SH-SY5Y (cell line): ENCODE data around the gene BET1L.

Experiments
- GATA2 ChIP-seq: IDR thresholded peaks from 2 replicates; pipeline ENCODE4 v1.6.1; 2011; ENCODE audit warnings: mild to moderate bottlenecking, low read depth, low read length
- GATA3 ChIP-seq: IDR thresholded peaks from 2 replicates; pipeline ENCODE4 v1.6.1; 2011; ENCODE audit warnings: low read depth, mild to moderate bottlenecking, low read length, moderate library complexity

DNA sequence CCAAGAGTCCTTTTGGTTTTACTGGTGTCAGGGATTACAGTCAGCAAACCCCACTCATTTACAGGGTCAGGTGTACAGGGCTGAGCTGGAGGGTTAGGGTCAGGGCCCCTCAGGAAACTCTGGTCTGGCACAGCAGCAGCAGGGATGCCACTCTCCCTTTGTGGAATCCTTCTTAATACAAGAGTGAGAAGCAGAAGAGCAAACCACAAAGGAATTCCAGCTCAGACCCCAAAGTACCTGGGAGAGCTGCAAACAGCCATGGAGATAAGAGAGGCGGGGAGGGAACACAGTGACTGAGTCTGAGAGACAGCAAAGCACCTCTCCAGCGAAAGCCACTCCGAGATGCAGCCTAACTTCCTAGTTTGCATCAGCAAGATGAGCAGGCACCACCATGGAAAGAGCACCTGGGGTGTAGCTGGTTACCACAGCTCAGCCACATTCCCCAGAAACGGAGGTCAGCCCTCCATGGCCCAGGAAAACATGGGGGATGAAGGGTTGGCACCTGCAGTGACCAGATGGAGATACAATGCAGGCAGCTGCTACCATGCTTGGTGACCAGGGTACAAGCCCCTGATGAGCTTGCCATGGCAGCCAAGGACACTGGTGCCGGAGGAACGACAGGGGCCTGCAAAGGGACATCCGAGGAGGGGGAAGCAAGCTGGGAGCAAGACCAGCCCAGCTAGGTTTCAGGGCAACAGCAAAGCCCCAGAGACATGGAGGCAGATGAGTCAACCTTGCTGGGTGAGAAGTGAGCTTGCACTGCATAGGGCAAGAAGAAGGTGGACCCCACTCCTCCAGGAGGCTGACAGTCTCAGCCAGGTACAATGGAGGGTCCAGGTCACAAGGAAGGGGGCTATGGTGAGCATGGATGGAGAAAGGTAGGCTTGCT lies 3.9 kb downstream of the BET1L start:
- TF ChIP-seq GATA3: no peak
- no peak for TF ChIP-seq GATA2
